Keratinocyte (primary cell): ENCODE results near the gene RASGRP3. TPM values are rescaled to one million over a fixed set of nuclear protein-coding genes. Genes with fewer than 3 reads are reported as not detected.

Experiments
- DNase-seq: peaks from one replicate; pipeline ENCODE4 v3.0.0-alpha.2; 2011; ENCODE audit warnings: low read depth, missing footprints, low spot score
- FAIRE-seq: peaks from 2 replicates; lab custom pipeline; 2011; peaks lifted over from hg19 to GRCh38; lab: Jason Lieb, UNC
- H2AFZ ChIP-seq: 2 replicates; pipeline ENCODE4 v1.6.0; 2012; ENCODE audit warnings: low read length, control low read depth, inconsistent platforms; ENCODE audit not compliant: control insufficient read depth
- H3K27ac ChIP-seq: 2 replicates; pipeline ENCODE4 v1.5.1; 2011; ENCODE audit warnings: low read length; ENCODE audit not compliant: control insufficient read depth, insufficient read depth
- H3K27me3 ChIP-seq: 3 replicates; pipeline ENCODE4 v1.6.0; 2011; ENCODE audit warnings: low read length; ENCODE audit not compliant: control insufficient read depth, insufficient read depth; ENCODE audit errors: extremely low read depth
- H3K36me3 ChIP-seq, 2 experiments: 2 replicates in 1 of 2; 3 replicates in 1 of 2; pipeline ENCODE4 v1.5.1; 2011; ENCODE audit warnings: low read length in 2 of 2, mild to moderate bottlenecking in 1 of 2; ENCODE audit not compliant: control insufficient read depth in 2 of 2, insufficient read depth in 2 of 2; ENCODE audit errors: extremely low read depth in 1 of 2
- H3K4me1 ChIP-seq: 3 replicates; pipeline ENCODE4 v1.5.1; 2011; ENCODE audit warnings: low read length; ENCODE audit not compliant: control insufficient read depth, insufficient read depth; ENCODE audit errors: extremely low read depth
- H3K4me2 ChIP-seq: 3 replicates; pipeline ENCODE4 v1.6.0; 2011; ENCODE audit warnings: low read depth, low read length; ENCODE audit not compliant: control insufficient read depth, insufficient read depth; ENCODE audit errors: extremely low read depth
- H3K4me3 ChIP-seq, 3 experiments: fragments of 200-600 bp in 1 of 3; sonication (generic) in 1 of 3; 2 replicates in 2 of 3; 3 replicates in 1 of 3; pipeline ENCODE4 v1.5.1; 2011 to 2016; ENCODE audit warnings: low read length in 3 of 3, mild to moderate bottlenecking in 3 of 3, control low read depth in 2 of 3, inconsistent platforms in 1 of 3, low read depth in 1 of 3, mixed read lengths in 1 of 3, mixed run types in 1 of 3, moderate library complexity in 1 of 3; ENCODE audit not compliant: control insufficient read depth in 2 of 3, insufficient read depth in 2 of 3; ENCODE audit errors: extremely low read depth in 1 of 3
- H3K79me2 ChIP-seq: 2 replicates; pipeline ENCODE4 v1.6.0; 2012; ENCODE audit warnings: low read length; ENCODE audit not compliant: control insufficient read depth, insufficient read depth
- H3K9ac ChIP-seq: 3 replicates; pipeline ENCODE4 v1.6.0; 2011; ENCODE audit warnings: low read length; ENCODE audit not compliant: control insufficient read depth, insufficient read depth; ENCODE audit errors: extremely low read depth
- H3K9me1 ChIP-seq: 3 replicates; pipeline ENCODE4 v1.6.0; 2011; ENCODE audit warnings: low read length; ENCODE audit not compliant: control insufficient read depth, insufficient read depth; ENCODE audit errors: extremely low read depth
- H3K9me3 ChIP-seq: 2 replicates; pipeline ENCODE4 v1.5.1; 2012; ENCODE audit warnings: low read depth, low read length; ENCODE audit not compliant: control insufficient read depth
- H4K20me1 ChIP-seq: 3 replicates; pipeline ENCODE4 v1.6.0; 2011; ENCODE audit warnings: low read length; ENCODE audit not compliant: control insufficient read depth, insufficient read depth; ENCODE audit errors: extremely low read depth
- CTCF ChIP-seq, 3 experiments: IDR thresholded peaks in 1 of 3; conservative IDR thresholded peaks in 1 of 3; optimal IDR thresholded peaks in 1 of 3; 2 replicates in 2 of 3; 3 replicates in 1 of 3; pipeline versions ENCODE3 to v1.5.1; 2011; ENCODE audit warnings: low read length in 3 of 3, mild to moderate bottlenecking in 3 of 3, moderate library complexity in 2 of 3, control low read depth in 1 of 3, inconsistent platforms in 1 of 3; ENCODE audit not compliant: insufficient read depth in 2 of 3; ENCODE audit errors: extremely low read depth in 1 of 3
- EZH2 ChIP-seq: IDR thresholded peaks from one replicate; pipeline ENCODE4 v1.6.1; 2012; ENCODE audit warnings: inconsistent platforms, mild to moderate bottlenecking, low read length, moderate library complexity
- dilution Hi-C: fragments of 300-500 bp; cut with MboI; formaldehyde crosslinking; loops from one replicate; pipeline ENCODE4 v1.7.0; 2020; ENCODE audit warnings: low sequenced_read_pairs; ENCODE audit not compliant: extremely low pct_ligation_motif_present
- polyA plus RNA-seq, 5 experiments: library from polyadenylated mRNA; depleted of rRNA in 3 of 5; stranded (reverse) in 3 of 5; stranded (forward) in 1 of 5; unstranded in 1 of 5; fragments of >200 nt; gene quantifications; 1 replicate in 1 of 5; 2 replicates in 3 of 5; 3 replicates in 1 of 5; pipeline versions ENCODE4 v1.2.1 to v1.2.3, GENCODE V29; 2011 to 2012; ENCODE audit warnings: missing spikeins in 2 of 5, low read depth in 1 of 5, low replicate concordance in 1 of 5

RASGRP3 gene
- polyA plus RNA-seq, 1 donor (not counting 4 experiments of a cell fraction or from before 2014, with no cell fraction given), result 0.56 TPM

DNA sequence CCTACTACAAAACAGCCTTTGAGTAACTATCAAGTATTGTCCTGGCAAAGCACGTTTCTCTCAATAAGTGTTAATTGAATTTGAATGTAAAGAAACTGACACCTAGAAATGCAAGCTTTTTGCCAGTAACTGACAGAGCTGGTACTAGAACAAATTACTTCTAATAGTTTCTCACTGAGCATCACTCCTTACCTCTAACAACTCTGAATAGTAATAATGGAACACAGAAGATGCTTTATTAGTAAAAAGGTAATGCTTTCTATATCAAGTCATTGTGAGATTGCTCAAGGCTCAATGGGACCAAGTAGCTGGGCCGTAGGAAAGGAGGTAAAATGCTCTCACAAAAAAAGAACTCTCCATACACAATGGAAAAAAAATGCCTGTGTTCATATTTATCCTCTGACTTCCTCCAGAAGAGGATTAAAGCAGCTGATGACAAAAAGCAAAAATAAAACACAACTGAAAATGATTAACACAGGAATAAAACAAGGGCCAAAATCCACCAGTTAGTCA is 11.8 kb downstream of the RASGRP3 start:
- dilution Hi-C loops, result no loop called here
- Histone ChIP-seq H3K9ac (no peak overlapping the region), H3K4me3 (no peak overlapping the region), H3K4me1 (no peaks in the 10 kb centered on the region), H2AFZ (no peak overlapping the region), H3K27ac (no peak overlapping the region), H3K9me3 (no peaks in the 10 kb centered on the region), H3K4me2 (no peak overlapping the region), H3K36me3 (no peaks in the 10 kb centered on the region), H3K9me1 (no peaks in the 10 kb centered on the region), H3K79me2 (no peaks in the 10 kb centered on the region), H3K27me3 (no peaks in the 10 kb centered on the region), H4K20me1 (no peaks in the 10 kb centered on the region)
- FAIRE-seq (no peak), DNase-seq (no peak)
- TF ChIP-seq EZH2 (no peak), CTCF (optimal IDR thresholded peaks at IDR 0.05 in 1 of 3, IDR thresholded peaks at IDR 0.05 in 1 of 3, conservative IDR thresholded peaks at IDR 0.05 in 1 of 3; ENCODE audit: extremely low read depth in 1 of 3, insufficient read depth in 2 of 3, low read length in 3 of 3) (no peak)

DNA sequence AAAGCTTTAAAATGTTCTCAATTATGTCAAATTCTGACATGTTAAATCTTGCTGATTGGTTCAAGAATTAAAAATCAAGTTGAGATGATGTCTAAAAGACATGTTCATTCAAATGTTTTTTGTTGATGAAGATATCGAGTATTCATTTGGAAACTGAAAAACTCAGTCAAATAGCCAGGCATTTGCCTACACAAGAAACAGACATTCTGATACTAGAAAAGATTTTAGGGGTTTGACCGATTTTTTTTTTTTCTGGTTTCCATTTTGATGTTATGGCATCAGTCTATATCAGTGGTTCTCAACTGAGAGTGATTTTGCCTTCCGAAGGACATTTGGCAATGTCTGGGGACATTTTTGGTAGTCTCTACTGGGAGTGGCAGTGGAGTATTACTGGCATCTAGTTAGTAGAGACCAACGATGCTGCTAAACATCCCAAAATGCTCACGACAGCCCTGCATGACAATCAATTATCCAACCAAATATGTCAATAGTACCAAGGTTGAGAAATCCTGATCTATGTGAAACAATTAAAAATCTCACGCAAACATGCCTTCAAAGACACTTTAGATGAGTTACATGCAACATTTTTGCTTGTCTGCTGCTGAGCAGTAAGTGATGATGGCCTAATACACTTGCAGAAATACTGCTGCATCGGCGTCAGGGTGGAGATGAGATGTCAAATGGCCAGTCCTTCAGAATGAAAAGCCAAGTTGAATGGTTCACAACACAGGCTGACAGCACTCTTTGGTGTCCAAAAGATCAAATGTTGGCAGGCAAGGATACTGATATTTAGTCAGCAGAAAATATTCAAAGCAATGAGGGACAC is 12.5 kb downstream of the RASGRP3 start:
- Histone ChIP-seq H2AFZ (no peak overlapping the region), H4K20me1 (no peaks in the 10 kb centered on the region), H3K27ac (no peak overlapping the region), H3K4me1 (no peaks in the 10 kb centered on the region), H3K27me3 (no peaks in the 10 kb centered on the region), H3K4me3 (no peak overlapping the region), H3K9ac (no peak overlapping the region), H3K79me2 (no peaks in the 10 kb centered on the region), H3K9me3 (no peaks in the 10 kb centered on the region), H3K36me3 (no peaks in the 10 kb centered on the region), H3K9me1 (no peaks in the 10 kb centered on the region), H3K4me2 (no peak overlapping the region)
- DNase-seq, result no peak
- TF ChIP-seq CTCF (optimal IDR thresholded peaks at IDR 0.05 in 1 of 3, IDR thresholded peaks at IDR 0.05 in 1 of 3, conservative IDR thresholded peaks at IDR 0.05 in 1 of 3; ENCODE audit: extremely low read depth in 1 of 3, insufficient read depth in 2 of 3, low read length in 3 of 3) (no peak), EZH2 (no peak)
- FAIRE-seq, result no peak
- dilution Hi-C loops, result no loop called here
